Stimulated activated CD8-positive, alpha-beta memory T cell treated with anti-CD3 and anti-CD28 coated beads, Interleukin-4, amount 100 ng/mL, for 4 hours (primary cell): ENCODE data around the gene SPEM2.

Experiments
- DNase-seq, 2 donors: peaks; one replicate each; pipeline ENCODE4 v3.0.0-alpha.2; 2020; ENCODE audit warnings: low read depth in 2 of 2, low spot score in 1 of 2

SPEM2 gene

DNA sequence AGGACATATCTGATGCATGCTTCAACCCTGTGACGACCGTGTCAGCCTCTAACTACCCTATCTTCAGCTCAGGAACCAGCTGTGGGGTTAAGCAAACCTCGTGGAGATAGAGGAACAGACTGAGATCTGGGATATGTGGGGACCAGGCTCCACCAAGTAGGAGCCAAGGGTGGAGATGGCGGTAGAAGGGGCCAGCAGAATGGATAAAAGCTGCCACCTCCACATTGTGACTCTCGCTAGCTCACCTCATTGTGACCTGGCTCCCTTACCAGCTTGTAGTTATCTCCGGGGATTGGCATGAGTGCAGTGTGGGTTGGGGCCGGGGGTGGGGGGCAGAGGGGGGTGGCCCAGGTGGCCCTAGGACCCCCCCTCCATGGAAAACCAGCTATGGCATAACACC is at the start of gene SPEM2:
SPEM2 (plus strand) TSS at position 301 of the 400 bp plus-strand sequence; CDS start at position 374, 73 bp downstream.
- DNase-seq, result no peak

DNA sequence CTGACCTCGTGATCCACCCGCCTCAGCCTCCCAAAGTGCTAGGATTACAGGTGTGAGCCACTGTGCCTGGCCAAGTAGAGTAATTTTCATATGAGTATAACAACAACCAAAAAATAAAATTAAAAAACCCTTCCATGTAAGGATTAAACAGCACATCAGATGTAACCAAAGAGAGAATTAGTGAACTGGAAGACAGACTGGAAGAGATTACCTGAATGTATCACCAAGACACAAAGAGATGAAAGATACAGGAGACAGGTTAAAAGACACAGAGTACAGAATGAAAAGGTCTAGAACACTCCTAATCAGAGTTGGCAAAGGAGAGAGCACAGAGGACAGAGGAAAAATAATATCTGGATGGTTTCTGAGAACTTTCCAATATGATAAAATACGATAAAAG is 46.3 kb upstream of the SPEM2 start:
- DNase-seq, result no peak

DNA sequence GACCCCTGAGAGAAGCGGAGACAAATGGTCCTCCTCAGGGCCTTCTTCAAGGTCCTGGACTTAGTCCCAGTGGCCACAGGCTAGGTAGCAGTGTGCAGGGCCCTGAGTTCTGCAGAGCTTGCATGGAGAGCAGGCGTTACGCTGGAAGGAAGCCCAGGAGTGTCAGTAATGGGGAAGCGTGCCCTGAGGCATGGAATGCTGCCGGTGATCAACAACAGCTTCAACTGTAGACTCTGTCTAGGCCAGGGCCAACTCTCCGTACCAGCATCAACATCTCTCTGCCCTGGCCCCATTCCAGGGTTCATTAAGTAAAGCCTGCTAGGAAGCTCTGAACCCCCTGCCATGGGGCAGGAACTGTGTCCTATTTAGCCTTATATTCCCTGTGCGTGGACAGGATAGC is 45.1 kb upstream of the SPEM2 start:
- DNase-seq, result no peak

- DNase-seq, result no peak
These were observed 44.3 kb upstream of the SPEM2 start, which contains the start of gene TNK1 for GRCh38 chr17:7380855-7381683. Gene TNK1 (plus strand): TSS chr17:7381089. CDS start chr17:7382927, 1,838 bp downstream.

- no peak for DNase-seq
These were observed 42.5 kb upstream of the SPEM2 start for GRCh38 chr17:7382901-7383300.

- DNase-seq, result no peak
These were observed 42.1 kb upstream of the SPEM2 start for GRCh38 chr17:7383371-7383741.

DNA sequence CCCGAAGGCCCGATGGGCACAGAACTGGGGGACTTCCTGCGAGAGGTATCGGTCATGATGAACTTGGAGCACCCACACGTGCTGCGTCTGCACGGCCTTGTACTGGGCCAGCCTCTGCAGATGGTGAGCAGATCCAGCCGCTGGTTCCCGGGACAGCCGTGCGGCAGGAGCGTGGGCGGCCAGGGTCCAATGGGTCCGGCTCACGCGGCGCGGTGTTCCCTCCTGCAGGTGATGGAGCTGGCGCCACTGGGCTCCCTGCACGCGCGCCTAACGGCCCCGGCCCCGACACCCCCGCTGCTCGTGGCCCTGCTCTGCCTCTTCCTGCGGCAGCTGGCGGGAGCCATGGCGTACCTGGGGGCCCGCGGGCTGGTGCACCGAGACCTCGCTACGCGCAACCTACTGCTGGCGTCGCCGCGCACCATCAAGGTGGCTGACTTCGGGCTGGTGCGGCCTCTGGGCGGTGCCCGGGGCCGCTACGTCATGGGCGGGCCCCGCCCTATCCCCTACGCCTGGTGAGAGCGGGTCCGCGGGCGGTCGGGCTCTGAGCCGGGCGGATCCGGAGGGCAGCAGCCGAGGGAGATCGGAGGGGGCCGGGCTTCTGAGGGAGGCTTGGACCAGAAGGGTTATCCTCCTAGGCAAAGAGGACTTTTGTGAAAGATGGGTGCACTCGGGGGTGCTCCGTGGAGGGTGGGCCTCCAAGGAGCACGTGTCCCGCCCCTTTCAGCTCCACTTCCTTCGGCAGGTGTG is 41.5 kb upstream of the SPEM2 start:
- peak; percentile 47 to 49 for DNase-seq

GRCh38 chr17:7384489-7385081 is 40.8 kb upstream of the SPEM2 start:
- no peak for DNase-seq

DNA sequence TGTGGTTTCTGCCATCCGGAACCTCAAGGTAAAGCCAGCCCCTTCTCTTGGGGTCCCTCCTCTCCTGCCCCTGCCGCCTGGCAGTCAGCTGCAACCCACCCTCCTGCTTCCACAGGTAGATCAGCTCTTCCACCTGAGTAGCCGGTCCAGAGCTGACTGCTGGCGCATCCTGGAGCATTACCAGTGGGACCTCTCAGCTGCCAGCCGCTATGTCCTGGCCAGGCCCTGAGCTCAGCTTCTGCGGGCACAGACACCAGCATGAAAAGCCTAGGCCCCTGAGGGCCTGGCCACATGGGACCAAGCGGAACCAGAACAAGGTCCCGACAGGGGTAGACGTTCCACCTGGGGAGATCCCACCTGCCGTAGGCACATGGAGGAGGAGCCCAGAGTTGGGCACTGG is 36.6 kb upstream of the SPEM2 start:
- DNase-seq, result no peak

DNA sequence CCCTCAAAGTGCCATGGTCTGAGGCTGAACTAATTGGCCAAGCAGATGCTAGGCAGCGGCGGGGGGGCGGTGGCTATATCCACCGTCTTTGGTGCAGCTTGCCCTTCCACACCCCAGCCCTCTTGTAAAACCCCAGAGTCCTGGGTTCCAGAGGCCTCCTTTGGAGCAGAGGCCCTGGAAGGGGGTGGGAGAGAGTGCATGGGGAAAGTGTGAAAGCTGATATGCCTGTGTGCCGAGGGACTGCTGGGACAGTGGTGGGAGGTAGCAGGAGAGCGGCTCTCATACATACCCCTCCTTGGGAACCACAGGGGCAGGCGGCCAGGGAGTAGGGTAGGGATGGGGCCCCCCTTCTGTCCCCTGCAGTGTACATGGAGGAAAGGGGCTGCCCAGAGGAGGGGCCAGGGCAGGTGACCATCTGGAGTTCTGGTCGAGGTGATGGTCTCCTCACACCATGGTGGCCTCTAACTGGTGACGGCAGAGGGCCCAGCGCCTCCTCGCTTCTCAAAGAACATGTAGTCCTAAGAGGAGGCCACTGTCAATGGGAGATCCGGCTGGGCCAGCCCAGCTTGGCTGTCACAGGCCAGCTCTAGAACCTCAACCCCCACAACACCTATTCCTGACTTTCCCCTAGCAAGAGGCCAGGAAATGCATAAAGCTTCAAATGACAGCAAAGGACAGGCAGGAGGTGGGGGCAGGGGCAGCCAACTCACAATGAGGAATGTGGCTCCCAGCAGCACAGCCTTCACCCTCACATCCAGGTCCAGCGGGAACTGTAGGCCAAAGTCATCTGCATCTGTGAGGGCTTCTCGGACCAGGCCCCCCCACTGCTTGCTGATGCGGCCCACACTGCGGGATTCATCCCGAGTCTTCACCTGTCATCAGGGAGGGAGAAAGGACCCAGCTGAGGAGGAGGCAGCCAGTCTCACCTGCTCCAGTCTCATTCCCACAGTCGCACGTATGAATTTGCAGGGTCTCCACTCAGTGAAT is 35.2 kb upstream of the SPEM2 start:
- no peak for DNase-seq

- no peak for DNase-seq
These were observed 34.1 kb upstream of the SPEM2 start for GRCh38 chr17:7391307-7391706.

- DNase-seq, result no peak
These were observed 32.5 kb upstream of the SPEM2 start for GRCh38 chr17:7392696-7393612.

DNA sequence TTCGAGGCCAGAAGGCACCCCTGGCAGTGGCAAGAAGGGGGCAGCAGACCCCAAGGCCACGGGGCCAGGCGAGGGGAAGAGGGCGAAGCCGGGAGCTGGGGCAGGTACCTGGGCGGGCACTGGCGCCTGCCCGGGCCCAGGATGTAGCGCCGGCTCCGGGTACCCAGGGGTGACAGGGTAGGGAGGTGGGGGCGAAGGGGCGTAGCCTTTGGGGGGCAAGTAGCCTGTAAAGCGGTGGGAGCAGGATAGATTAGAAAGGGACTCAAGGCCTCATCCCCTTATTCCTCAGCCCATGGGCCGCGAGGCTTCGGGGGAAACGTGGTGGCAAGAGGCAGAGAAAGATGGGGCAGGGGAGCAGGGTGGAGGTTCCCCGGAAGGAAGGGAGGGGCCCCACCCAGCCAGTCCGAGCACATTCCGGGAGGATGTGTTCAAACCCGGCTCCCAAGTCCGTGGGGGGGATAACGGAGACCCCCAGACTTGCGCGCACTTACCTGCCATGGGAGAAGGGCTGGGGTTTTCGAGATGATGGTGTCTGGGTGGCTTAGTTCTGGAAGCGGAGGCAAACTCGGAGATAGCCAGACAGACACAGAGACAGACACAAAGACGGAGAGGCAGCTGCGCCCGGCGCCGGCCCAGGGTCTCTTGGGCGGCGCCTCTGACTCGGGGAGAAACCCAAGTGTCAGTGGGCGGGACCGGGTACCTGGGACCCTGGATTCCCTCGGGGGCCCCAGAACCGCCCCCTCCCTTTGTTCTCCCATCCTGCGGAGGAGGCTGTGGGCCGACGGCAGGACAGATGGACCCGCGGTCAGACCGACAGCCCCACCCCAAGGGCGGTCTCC is 31.6 kb upstream of the SPEM2 start:
- DNase-seq, result peak; percentile 20 to 40

DNA sequence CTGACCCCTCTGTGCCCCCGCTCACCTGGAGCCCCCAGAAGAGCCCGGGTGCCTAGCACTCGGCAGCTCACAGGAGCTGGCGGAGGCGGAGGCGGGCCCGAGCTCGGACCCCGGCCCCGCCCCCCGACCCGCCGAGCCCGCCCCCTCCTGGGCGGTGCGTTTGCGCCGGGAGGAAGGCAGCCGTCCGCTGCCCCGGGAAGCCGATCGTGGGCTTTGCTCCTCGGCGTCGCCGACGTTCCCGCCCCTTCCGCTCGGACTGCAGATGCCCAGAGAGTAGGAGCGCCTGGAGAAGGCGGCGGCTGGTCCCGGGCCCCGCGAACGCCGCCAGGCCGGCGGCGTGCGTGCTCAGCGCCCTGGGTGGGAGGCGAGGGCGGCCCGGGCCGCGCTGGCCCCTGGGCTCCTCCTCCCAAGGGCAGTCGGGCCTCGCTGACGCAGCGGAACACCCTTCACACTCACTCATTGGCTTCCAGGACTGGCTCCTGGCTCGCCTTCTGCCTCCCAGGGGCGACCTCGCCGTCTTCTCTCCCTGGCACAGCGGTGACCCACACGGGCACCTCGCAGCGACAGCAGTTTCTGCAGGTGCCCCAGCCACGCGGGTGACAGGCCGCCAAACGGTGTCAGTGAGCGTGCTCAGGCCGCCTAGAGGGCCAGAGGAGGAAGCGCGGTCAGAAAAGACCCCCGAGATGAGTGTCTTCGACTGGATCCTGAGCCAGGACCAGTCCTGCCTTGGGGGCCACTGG is 30.8 kb upstream of the SPEM2 start, which contains the start of gene PLSCR3:
PLSCR3 (minus strand) TSS at position 74 of the 740 bp plus-strand sequence. CDS start 415 bp downstream, outside the sequence.
- peak; percentile 51 to 66 for DNase-seq

- DNase-seq, result no peak
These were observed 29.3 kb upstream of the SPEM2 start for GRCh38 chr17:7396147-7396546.

- no peak for DNase-seq
These were observed 26.8 kb upstream of the SPEM2 start for GRCh38 chr17:7398612-7399011.

GRCh38 chr17:7403043-7403726 is 22.2 kb upstream of the SPEM2 start:
- DNase-seq, result no peak

DNA sequence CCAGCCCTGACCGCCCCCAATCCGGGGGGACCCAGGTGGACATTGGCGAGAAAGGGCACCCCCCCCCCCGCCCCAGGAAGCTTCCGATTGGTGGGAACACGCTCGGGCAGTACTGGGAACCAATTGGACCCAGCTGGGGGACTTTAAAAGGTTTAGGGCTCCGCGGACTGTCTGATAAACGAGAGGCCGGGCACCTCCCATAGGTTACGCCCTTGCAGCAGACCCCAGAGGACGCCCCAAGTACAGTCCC is 21.8 kb upstream of the SPEM2 start:
- DNase-seq, result no peak
